Neutrophil (primary cell): ENCODE data around the gene DIDO1.
"Not testable (repeated sequence)": the region's sequence is repeated elsewhere in the genome, so short reads cannot be mapped to it uniquely, and the experiment has no call there.

Source experiments
- H3K27ac ChIP-seq: fragments of 200-600 bp; sonication (generic); 2 replicates; pipeline ENCODE4 v1.5.1; 2016; ENCODE audit warnings: mild to moderate bottlenecking, moderate library complexity
- H3K27me3 ChIP-seq: fragments of 200-600 bp; sonication (generic); 2 replicates; pipeline ENCODE4 v1.6.0; 2016; ENCODE audit warnings: mild to moderate bottlenecking
- H3K36me3 ChIP-seq: fragments of 200-600 bp; sonication (generic); 2 replicates; pipeline ENCODE4 v1.5.1; 2017
- H3K4me1 ChIP-seq, 2 experiments: fragments of 200-600 bp in 1 of 2; sonication (generic) in 1 of 2; 1 replicate in 1 of 2; 2 replicates in 1 of 2; pipeline versions ENCODE4 v1.5.1 to v1.6.1; 2013 to 2016; ENCODE audit warnings: low read depth in 1 of 2, low read length in 1 of 2, mild to moderate bottlenecking in 1 of 2, moderate library complexity in 1 of 2; ENCODE audit not compliant: control insufficient read depth in 1 of 2, insufficient read depth in 1 of 2
- H3K4me3 ChIP-seq, 2 experiments: fragments of 200-600 bp in 1 of 2; sonication (generic) in 1 of 2; 1 replicate in 1 of 2; 2 replicates in 1 of 2; pipeline ENCODE4 v1.5.1; 2013 to 2016; ENCODE audit warnings: low read depth in 1 of 2, low read length in 1 of 2, mild to moderate bottlenecking in 1 of 2, moderate library complexity in 1 of 2
- H3K9me3 ChIP-seq: fragments of 200-600 bp; sonication (generic); 2 replicates; pipeline ENCODE4 v1.5.1; 2016
- CTCF ChIP-seq: fragments of 200-600 bp; sonication (generic); IDR thresholded peaks from 2 replicates; pipeline ENCODE4 v1.5.1; 2016; ENCODE audit warnings: antibody characterized with exemption

DIDO1 gene

GRCh38 chr20:62963614-62964397 is 37.5 kb upstream of the DIDO1 start:
- Histone ChIP-seq H3K9me3 (no peaks in the 10 kb centered on the region), H3K4me1 (peaks cover 0 to 3% of the 10 kb centered on the region in 2 experiments), H3K4me3 (no peak overlapping the region), H3K36me3 (peaks cover 17% of the 10 kb centered on the region), H3K27ac (no peak overlapping the region), H3K27me3 (peaks cover 3% of the 10 kb centered on the region)
- no peak for TF ChIP-seq CTCF

GRCh38 chr20:62962891-62963613 is 36.7 kb upstream of the DIDO1 start:
- H3K4me3 ChIP-seq = no peak overlapping the region
- no peaks in the 10 kb centered on the region for H3K9me3 ChIP-seq
- H3K27me3 ChIP-seq = no peaks in the 10 kb centered on the region
- no peak overlapping the region for H3K27ac ChIP-seq
- H3K4me1 ChIP-seq = peaks cover 0 to 3% of the 10 kb centered on the region in 2 experiments
- TF ChIP-seq CTCF = no peak
- peaks cover 17% of the 10 kb centered on the region for H3K36me3 ChIP-seq

GRCh38 chr20:62962221-62962879 is 36.0 kb upstream of the DIDO1 start:
- Histone ChIP-seq H3K4me1 (peaks cover 0 to 3% of the 10 kb centered on the region in 2 experiments), H3K27ac (no peak overlapping the region), H3K27me3 (no peaks in the 10 kb centered on the region), H3K9me3 (no peaks in the 10 kb centered on the region), H3K4me3 (no peak overlapping the region), H3K36me3 (peaks cover 17% of the 10 kb centered on the region)
- no peak for TF ChIP-seq CTCF

GRCh38 chr20:62961799-62962198 is 35.5 kb upstream of the DIDO1 start:
- Histone ChIP-seq H3K9me3 (no peaks in the 10 kb centered on the region), H3K27ac (no peak overlapping the region), H3K27me3 (no peaks in the 10 kb centered on the region), H3K4me1 (peaks cover 0 to 3% of the 10 kb centered on the region in 2 experiments), H3K36me3 (peaks cover 17% of the 10 kb centered on the region), H3K4me3 (no peak overlapping the region)
- no peak for TF ChIP-seq CTCF

GRCh38 chr20:62961310-62961783 is 35.0 kb upstream of the DIDO1 start:
- Histone ChIP-seq H3K9me3 (no peaks in the 10 kb centered on the region), H3K27me3 (no peaks in the 10 kb centered on the region), H3K4me3 (no peak overlapping the region), H3K4me1 (peaks cover 0 to 3% of the 10 kb centered on the region in 2 experiments), H3K36me3 (peaks cover 17% of the 10 kb centered on the region), H3K27ac (no peak overlapping the region)
- TF ChIP-seq CTCF = no peak

GRCh38 chr20:62960446-62961309 is 34.4 kb upstream of the DIDO1 start:
- H3K9me3 ChIP-seq, H3K27ac ChIP-seq, H3K4me1 ChIP-seq, H3K27me3 ChIP-seq, H3K4me3 ChIP-seq: not testable (repeated sequence)
- peaks cover 17% of the 10 kb centered on the region for H3K36me3 ChIP-seq
